ENCODE data around the gene CDKL2.

- TF ChIP-seq CTCF (conservative IDR thresholded peaks at IDR 0.05; ENCODE audit: low read depth, low read length) (no peak), EZH2 (IDR thresholded peaks at IDR 0.05; ENCODE audit: borderline replicate concordance, low read depth, low read length, poor library complexity, severe bottlenecking) (no peak)
These were observed 13.3 kb upstream of the CDKL2 start for GRCh38 chr4:75643651-75644050.

Data from A673 (cell line).